Body of pancreas (tissue), 4 donors: ENCODE results near the gene DDR2. TPM values are rescaled to one million over a fixed set of nuclear protein-coding genes. Genes with fewer than 3 reads are reported as not detected.
A peak's percentile ranks its signal among the peaks of the same experiment; 100 is the strongest.

Source experiments
- ATAC-seq: fragments of 150-250 bp; one replicate; pipeline ENCODE4 v1.9.1; 2016
- DNase-seq, 4 donors: peaks; one replicate each; pipeline ENCODE4 v3.0.0-alpha.2; 2019
- H3K27ac ChIP-seq, 4 donors: fragments of 200-600 bp; sonication (generic); 1 replicate in 3 of 4; 2 replicates in 1 of 4; pipeline versions ENCODE4 v1.5.1 to v1.6.1; 2016 to 2019; ENCODE audit warnings: mild to moderate bottlenecking in 1 of 4, mixed read lengths in 1 of 4, moderate library complexity in 1 of 4
- H3K27me3 ChIP-seq, 2 donors: fragments of 200-600 bp; sonication (generic); one replicate each; pipeline ENCODE4 v1.6.0; 2016; ENCODE audit warnings: mild to moderate bottlenecking in 1 of 2
- H3K36me3 ChIP-seq, 2 donors: fragments of 200-600 bp; sonication (generic); replicated peaks in 1 of 2; 2 replicates each; pipeline ENCODE4 v1.5.1; 2016; ENCODE audit warnings: low read depth in 2 of 2; ENCODE audit not compliant: insufficient read depth in 1 of 2
- H3K4me1 ChIP-seq: fragments of 200-600 bp; sonication (generic); one replicate; pipeline ENCODE4 v1.6.0; 2016
- H3K4me3 ChIP-seq, 2 donors: fragments of 200-600 bp; sonication (generic); 1 replicate in 1 of 2; 2 replicates in 1 of 2; pipeline ENCODE4 v1.5.1; 2016 to 2019
- H3K9me3 ChIP-seq, 3 donors: fragments of 200-600 bp; sonication (generic); 1 replicate in 2 of 3; 2 replicates in 1 of 3; pipeline ENCODE4 v1.5.1; 2016
- CTCF ChIP-seq, 7 experiments: fragments of 450-650 bp in 4 of 7; fragments of 200-600 bp in 3 of 7; sonication (generic) in 3 of 7; IDR thresholded peaks; one replicate each; pipeline ENCODE4 v1.5.1; 2016 to 2019; ENCODE audit warnings: antibody characterized with exemption in 7 of 7
- POLR2A ChIP-seq, 3 donors: fragments of 450-650 bp; IDR thresholded peaks; one replicate each; pipeline ENCODE4 v1.6.1; 2016; ENCODE audit warnings: antibody characterized with exemption in 3 of 3, mild to moderate bottlenecking in 2 of 3
- WGBS, 2 donors: methylation state at CpG; one replicate each; pipeline ENCODE4 v1.1.5; 2017; 5-methylcytosine and 5-hydroxymethylcytosine counted together
- intact Hi-C: fragments of 100-400 bp; cut with DNase I; formaldehyde crosslinking; loops from one replicate; pipeline ENCODE4 v1.15.1; 2023
- total RNA-seq, 2 donors: library from RNA; depleted of rRNA; stranded (reverse); fragments of >200 nt; gene quantifications; one replicate each; pipeline ENCODE4 v1.1.0, GENCODE V29; 2016

The DDR2 gene
- total RNA-seq, 2 donors from 2014 or later: 7.8 to 20.8 TPM

DNA sequence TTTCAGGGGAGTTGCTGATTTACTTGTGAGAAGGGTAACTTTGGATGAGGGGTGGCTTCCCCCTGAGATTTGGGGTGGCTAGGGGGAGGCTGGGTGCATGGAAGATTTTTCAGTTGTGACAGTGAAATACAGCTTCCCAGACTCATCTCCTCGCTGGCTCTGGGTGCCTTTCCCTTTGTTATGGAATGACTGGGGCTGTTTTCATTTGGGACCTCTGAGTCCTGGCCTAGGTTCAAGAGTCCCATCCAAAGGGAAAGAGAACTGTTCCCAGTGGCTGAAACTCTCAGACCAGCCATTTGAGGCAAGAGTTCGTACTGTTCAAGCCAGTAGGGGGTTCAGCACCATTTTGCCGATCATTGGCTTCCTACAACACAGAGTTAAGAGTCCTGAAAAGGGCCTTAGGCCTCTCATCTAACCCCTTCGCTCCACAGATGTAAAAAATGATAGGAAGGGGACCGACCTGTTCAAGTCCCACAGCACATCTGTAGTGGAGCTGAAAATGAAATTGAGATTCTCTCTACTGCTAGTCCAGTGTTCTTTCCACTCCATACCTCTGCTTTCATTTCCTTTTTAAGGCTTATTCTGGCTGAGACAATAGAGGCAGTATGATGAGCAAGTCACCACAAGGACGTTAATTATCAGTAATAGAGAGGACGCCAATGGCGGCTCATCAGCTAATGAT lies 958 bp downstream of the DDR2 start:
- H3K36me3 ChIP-seq: no peaks in the 10 kb centered on the region
- no peak overlapping the region for H3K4me3 ChIP-seq
- intact Hi-C loops: no loop called here
- no peaks in the 10 kb centered on the region for H3K4me1 ChIP-seq
- TF ChIP-seq CTCF (IDR thresholded peaks at IDR 0.05) (no peak), POLR2A (IDR thresholded peaks at IDR 0.05) (no peak)
- H3K27ac ChIP-seq: peak overlapping the region in 2 of 4 donors; percentile 41 to 45
- ATAC-seq: no peak
- DNase-seq: no peak
- H3K9me3 ChIP-seq: no peaks in the 10 kb centered on the region
- no peaks in the 10 kb centered on the region for H3K27me3 ChIP-seq
- WGBS, 2 donors: 81 to 90% methylated on average over 8 of the region's 8 CpGs

DNA sequence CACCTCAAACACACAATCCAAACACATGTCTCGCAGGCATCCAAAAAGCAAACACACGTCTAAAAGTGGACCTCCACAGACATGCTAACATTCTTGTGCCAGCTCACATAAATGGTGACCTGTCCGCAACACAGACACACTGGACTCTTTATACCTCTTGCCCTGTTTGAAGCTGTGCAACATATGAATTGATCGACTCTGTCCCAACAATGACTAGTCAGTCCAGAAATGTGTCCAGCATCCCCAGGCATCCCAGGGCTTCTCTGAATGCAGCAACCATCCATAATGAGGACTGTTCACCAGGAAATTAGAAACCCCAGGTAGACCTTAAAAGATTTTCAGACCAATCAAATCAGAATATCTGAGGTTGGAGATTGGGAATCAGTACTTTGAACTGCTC lies 3.2 kb downstream of the DDR2 start:
- Histone ChIP-seq H3K27me3 (no peaks in the 10 kb centered on the region), H3K4me3 (no peak overlapping the region), H3K9me3 (no peaks in the 10 kb centered on the region), H3K36me3 (no peaks in the 10 kb centered on the region), H3K4me1 (no peaks in the 10 kb centered on the region), H3K27ac (no peak overlapping the region)
- intact Hi-C loops: no loop called here
- DNase-seq (no peak), ATAC-seq (no peak)
- TF ChIP-seq POLR2A (IDR thresholded peaks at IDR 0.05) (no peak), CTCF (IDR thresholded peaks at IDR 0.05) (no peak)
- 69 to 70% methylated on average over 4 of the region's 4 CpGs for WGBS, 2 donors

DNA sequence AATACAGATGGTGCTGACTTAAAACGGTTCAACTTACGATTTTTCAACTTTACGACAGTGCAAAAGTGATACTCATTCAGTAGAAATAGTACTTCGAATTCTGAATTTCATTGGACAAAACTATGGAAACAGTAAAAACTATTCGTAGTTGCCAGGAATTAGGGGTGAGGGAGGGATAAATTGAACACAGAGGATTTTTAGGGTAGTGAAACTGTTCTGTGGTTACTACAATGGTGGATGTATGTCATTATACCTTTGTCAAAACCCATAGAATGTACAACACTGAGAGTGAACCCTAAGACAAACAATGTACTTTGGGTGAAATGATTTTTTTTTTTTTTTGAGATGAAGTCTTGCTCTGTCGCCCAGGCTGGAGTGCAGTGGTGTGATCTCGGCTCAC lies 7.5 kb downstream of the DDR2 start:
- H3K9me3 ChIP-seq: no peaks in the 10 kb centered on the region
- H3K27me3 ChIP-seq: no peaks in the 10 kb centered on the region
- DNase-seq: no peak
- ATAC-seq: no peak
- H3K27ac ChIP-seq: no peak overlapping the region
- WGBS, 2 donors: 84 to 92% methylated on average over 7 of the region's 7 CpGs
- H3K36me3 ChIP-seq: no peaks in the 10 kb centered on the region
- intact Hi-C loops: no loop called here
- no peak overlapping the region for H3K4me3 ChIP-seq
- TF ChIP-seq CTCF (IDR thresholded peaks at IDR 0.05) (no peak), POLR2A (IDR thresholded peaks at IDR 0.05) (no peak)
- no peaks in the 10 kb centered on the region for H3K4me1 ChIP-seq

DNA sequence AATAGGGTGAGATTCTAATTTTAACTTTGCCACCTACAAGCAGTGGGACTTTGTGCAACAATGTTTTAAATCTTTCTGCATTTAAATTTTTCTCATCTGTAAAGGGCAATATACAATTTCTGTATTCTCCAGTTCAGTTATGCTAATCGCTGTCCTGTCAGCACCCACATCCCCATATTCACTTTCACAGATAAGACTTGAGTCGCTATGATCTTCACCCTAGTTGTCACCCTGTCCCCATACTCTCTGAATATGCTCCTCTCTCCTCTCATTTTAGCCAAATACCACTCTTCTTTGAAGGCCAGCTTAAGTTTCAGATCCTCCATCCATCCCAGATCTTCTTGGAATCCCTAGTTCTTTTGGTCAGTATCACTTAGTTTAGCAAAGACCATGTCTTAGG lies 8.8 kb downstream of the DDR2 start:
- Histone ChIP-seq H3K27ac (no peak overlapping the region), H3K9me3 (no peaks in the 10 kb centered on the region), H3K4me3 (no peak overlapping the region), H3K27me3 (no peaks in the 10 kb centered on the region), H3K36me3 (no peaks in the 10 kb centered on the region), H3K4me1 (no peaks in the 10 kb centered on the region)
- ATAC-seq (no peak), DNase-seq (no peak)
- WGBS, 2 donors: 93 to 98% methylated on average over 2 of the region's 2 CpGs
- TF ChIP-seq CTCF (IDR thresholded peaks at IDR 0.05): no peak
- no peak for TF ChIP-seq POLR2A (IDR thresholded peaks at IDR 0.05)
- intact Hi-C loops: no loop called here

DNA sequence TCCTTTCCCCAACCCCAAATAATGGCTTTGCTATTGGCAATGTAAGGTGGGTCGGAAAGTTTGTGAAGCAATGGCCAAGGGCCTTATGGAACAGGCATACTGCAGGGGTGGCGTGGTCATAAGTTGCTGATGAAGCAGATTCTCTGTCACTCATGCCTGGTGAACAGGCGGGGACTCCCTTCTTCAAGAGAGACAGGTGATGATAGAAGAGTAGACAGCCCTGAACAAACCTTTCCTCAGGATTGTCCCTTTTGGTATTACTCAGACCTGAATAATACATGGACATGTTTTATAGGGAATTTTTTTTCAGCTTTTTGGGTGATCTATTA lies 12.7 kb downstream of the DDR2 start:
- ATAC-seq: no peak
- H3K36me3 ChIP-seq: no peaks in the 10 kb centered on the region
- no peaks in the 10 kb centered on the region for H3K9me3 ChIP-seq
- WGBS, 2 donors: 93 to 97% methylated on average over 3 of the region's 3 CpGs
- H3K4me3 ChIP-seq: no peak overlapping the region
- no peak for DNase-seq
- no peaks in the 10 kb centered on the region for H3K27me3 ChIP-seq
- TF ChIP-seq CTCF (IDR thresholded peaks at IDR 0.05) (no peak), POLR2A (IDR thresholded peaks at IDR 0.05) (no peak)
- H3K4me1 ChIP-seq: no peaks in the 10 kb centered on the region
- H3K27ac ChIP-seq: no peak overlapping the region
- intact Hi-C loops: no loop called here
